ENCODE results near the gene JAZF1. TPM values are rescaled to one million over a fixed set of nuclear protein-coding genes. Genes with fewer than 3 reads are reported as not detected.

Gene JAZF1
- polyA plus RNA-seq, 3 donors: 12.1 to 18.1 (median 17.2) TPM

DNA sequence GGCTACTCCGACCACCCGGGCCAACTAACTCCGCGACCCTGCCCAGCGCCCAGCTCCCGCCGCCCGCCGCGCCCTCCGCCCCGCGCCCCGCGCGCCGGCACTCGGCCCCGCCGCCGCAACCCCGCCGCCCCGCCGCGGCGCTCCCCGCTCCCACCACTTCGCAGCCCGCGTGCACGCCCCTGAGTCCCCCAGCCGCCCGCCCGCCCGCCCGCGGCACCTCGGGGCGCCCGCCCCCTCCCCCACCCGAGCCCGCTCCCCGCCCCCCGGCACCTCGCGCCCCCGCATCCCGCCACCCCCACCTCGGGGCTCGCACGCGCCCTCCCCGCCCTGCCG lies 598 bp downstream of the JAZF1 start:
- Histone ChIP-seq H3K27ac (ENCODE audit: low read depth in 1 of 2, low read length in 2 of 2) (peak overlapping the region; percentile 66 to 77), H3K4me3 (replicated peaks in 1 of 3; ENCODE audit: low read depth in 2 of 3, low read length in 3 of 3) (peak overlapping the region; percentile 78 to 89 (median 82)), H4K20me1 (ENCODE audit: insufficient read depth, low read length) (peaks cover 26% of the 10 kb centered on the region), H2AFZ (ENCODE audit: insufficient read depth, low read depth, low read length, poor library complexity, severe bottlenecking) (peak overlapping the region; percentile 87), H3K4me2 (replicated peaks; ENCODE audit: extremely low read depth, low read length, poor library complexity, severe bottlenecking) (peak overlapping the region; percentile 94), H3K9ac (ENCODE audit: insufficient read depth, low read length, poor library complexity, severe bottlenecking) (peak overlapping the region; percentile 75), H3K36me3 (replicated peaks in 1 of 2; ENCODE audit: control insufficient read depth in 1 of 2, insufficient read depth in 2 of 2, low read length in 2 of 2) (peaks cover 0 to 6% of the 10 kb centered on the region in 2 donors), H3K79me2 (ENCODE audit: insufficient read depth, low read length) (peaks cover 47% of the 10 kb centered on the region), H3K4me1 (ENCODE audit: control insufficient read depth in 1 of 2, insufficient read depth in 2 of 2, low read length in 2 of 2) (peaks cover 30 to 42% of the 10 kb centered on the region in 2 donors), H3K9me3 (replicated peaks in 1 of 2; ENCODE audit: control insufficient read depth in 1 of 2, insufficient read depth in 1 of 2, low read length in 2 of 2) (no peaks in the 10 kb centered on the region), H3K27me3 (ENCODE audit: control insufficient read depth in 2 of 2, insufficient read depth in 2 of 2, low read length in 2 of 2) (no peaks in the 10 kb centered on the region)
- WGBS (ENCODE audit: insufficient coverage): 0% methylated on average over 13 of the region's 55 CpGs
- TF ChIP-seq, protein P1, sequence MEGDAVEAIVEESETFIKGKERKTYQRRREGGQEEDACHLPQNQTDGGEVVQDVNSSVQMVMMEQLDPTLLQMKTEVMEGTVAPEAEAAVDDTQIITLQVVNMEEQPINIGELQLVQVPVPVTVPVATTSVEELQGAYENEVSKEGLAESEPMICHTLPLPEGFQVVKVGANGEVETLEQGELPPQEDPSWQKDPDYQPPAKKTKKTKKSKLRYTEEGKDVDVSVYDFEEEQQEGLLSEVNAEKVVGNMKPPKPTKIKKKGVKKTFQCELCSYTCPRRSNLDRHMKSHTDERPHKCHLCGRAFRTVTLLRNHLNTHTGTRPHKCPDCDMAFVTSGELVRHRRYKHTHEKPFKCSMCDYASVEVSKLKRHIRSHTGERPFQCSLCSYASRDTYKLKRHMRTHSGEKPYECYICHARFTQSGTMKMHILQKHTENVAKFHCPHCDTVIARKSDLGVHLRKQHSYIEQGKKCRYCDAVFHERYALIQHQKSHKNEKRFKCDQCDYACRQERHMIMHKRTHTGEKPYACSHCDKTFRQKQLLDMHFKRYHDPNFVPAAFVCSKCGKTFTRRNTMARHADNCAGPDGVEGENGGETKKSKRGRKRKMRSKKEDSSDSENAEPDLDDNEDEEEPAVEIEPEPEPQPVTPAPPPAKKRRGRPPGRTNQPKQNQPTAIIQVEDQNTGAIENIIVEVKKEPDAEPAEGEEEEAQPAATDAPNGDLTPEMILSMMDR (IDR thresholded peaks at IDR 0.05): no peak
- intact Hi-C loops (cut with micrococcal nuclease): loop anchor here (5.0 to 10.0 kb wide), 3 partner anchors 55 to 95 kb away; no protein-coding TSS in a partner anchor
- Mint-ChIP-seq H3K27me3 (ENCODE audit: low read depth in 3 of 3) (peaks cover 0 to 5% (median 2%) of the 10 kb centered on the region in 3 donors), H3K4me1 (peaks cover 62% of the 10 kb centered on the region), H3K4me3 (peak overlapping the region in 1 of 2 donors; percentile 31), H3K36me3 (peaks cover 0 to 3% of the 10 kb centered on the region in 2 donors), H3K27ac (peak overlapping the region in 1 of 7 donors; percentile 74), H3K9me3 (no peaks in the 10 kb centered on the region)
- no peak for DNase-seq

DNA sequence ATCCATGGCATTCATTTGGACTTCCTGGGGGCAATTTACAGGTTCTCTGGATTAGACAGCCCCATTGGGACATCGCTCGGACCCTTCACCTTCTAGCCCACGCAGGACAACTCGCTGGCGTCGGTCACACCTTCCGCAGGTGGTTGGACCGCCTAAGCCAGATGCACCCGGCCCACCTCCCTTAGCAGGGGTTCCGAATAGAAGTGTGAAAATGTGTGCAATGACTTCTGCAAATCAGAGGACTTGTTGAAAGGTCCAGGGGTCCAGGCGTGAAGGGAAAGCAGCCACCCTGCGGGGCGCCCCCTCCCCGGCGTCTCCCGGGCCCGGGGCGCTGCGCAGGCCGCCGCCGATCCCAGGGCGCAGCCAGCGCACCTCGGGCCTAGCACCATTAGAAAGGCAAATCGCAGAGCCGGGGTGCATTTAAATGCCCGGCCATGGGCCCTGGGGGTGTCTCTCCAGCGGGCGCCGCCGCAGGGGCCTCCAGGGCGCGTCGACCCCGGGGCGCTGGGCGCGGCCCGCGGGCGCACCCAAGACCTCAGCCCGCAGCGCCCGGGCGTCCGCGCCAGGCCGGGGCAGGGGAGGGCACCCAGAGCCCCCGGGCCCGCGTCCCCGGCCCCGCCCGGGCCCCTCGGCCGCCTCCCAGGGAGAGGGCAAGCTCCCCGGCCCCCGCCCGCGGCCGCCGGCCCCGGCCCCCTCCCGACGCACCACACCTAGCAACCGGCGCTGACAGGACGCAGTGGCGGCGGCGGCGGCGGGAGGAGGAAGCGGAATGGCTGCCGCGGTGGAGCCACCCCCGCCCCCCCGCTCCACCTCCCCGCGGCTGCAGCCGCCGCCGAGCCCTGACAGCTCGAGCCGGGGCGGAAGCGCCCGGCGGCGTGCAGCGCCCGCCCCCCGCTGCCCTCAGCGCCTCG lies 1.2 kb downstream of the JAZF1 start:
- Histone ChIP-seq H3K27ac (ENCODE audit: low read depth in 1 of 2, low read length in 2 of 2) (peak overlapping the region; percentile 11 to 77), H3K4me1 (ENCODE audit: control insufficient read depth in 1 of 2, insufficient read depth in 2 of 2, low read length in 2 of 2) (peaks cover 30 to 42% of the 10 kb centered on the region in 2 donors), H3K79me2 (ENCODE audit: insufficient read depth, low read length) (peaks cover 53% of the 10 kb centered on the region), H3K4me2 (replicated peaks; ENCODE audit: extremely low read depth, low read length, poor library complexity, severe bottlenecking) (peak overlapping the region; percentile 94), H3K36me3 (replicated peaks in 1 of 2; ENCODE audit: control insufficient read depth in 1 of 2, insufficient read depth in 2 of 2, low read length in 2 of 2) (peaks cover 0 to 6% of the 10 kb centered on the region in 2 donors), H4K20me1 (ENCODE audit: insufficient read depth, low read length) (peaks cover 32% of the 10 kb centered on the region), H3K9ac (ENCODE audit: insufficient read depth, low read length, poor library complexity, severe bottlenecking) (peak overlapping the region; percentile 71), H2AFZ (ENCODE audit: insufficient read depth, low read depth, low read length, poor library complexity, severe bottlenecking) (peak overlapping the region; percentile 74), H3K9me3 (replicated peaks in 1 of 2; ENCODE audit: control insufficient read depth in 1 of 2, insufficient read depth in 1 of 2, low read length in 2 of 2) (no peaks in the 10 kb centered on the region), H3K27me3 (ENCODE audit: control insufficient read depth in 2 of 2, insufficient read depth in 2 of 2, low read length in 2 of 2) (no peaks in the 10 kb centered on the region), H3K4me3 (replicated peaks in 1 of 3; ENCODE audit: low read depth in 2 of 3, low read length in 3 of 3) (peak overlapping the region; percentile 42 to 89 (median 42))
- intact Hi-C loops (cut with micrococcal nuclease): loop anchor here (5.0 to 10.0 kb wide), 5 partner anchors 37 to 95 kb away; no protein-coding TSS in a partner anchor
- H3K27ac Mint-ChIP-seq: peak overlapping the region; percentile 43 to 89 (median 82)
- DNase-seq: peak; percentile 48 to 75 (median 74)
- peaks cover 0 to 4% (median 2%) of the 10 kb centered on the region in 3 donors for H3K27me3 Mint-ChIP-seq (ENCODE audit: low read depth in 3 of 3)
- H3K4me3 Mint-ChIP-seq: peak overlapping the region; percentile 85 to 87
- peaks cover 62% of the 10 kb centered on the region for H3K4me1 Mint-ChIP-seq
- TF ChIP-seq, protein P1 (IDR thresholded peaks at IDR 0.05): no peak
- H3K36me3 Mint-ChIP-seq: peaks cover 0 to 5% of the 10 kb centered on the region in 2 donors
- H3K9me3 Mint-ChIP-seq: no peaks in the 10 kb centered on the region
- 1% methylated on average over 80 of the region's 96 CpGs for WGBS (ENCODE audit: insufficient coverage)
